GM18526 (cell line): ENCODE data around the gene FHIT.

ENCODE experiments used
- POLR2A ChIP-seq: IDR thresholded peaks from 3 replicates; pipeline ENCODE4 v1.6.1; 2011; ENCODE audit not compliant: insufficient read length; ENCODE audit errors: extremely low read depth

FHIT gene

DNA sequence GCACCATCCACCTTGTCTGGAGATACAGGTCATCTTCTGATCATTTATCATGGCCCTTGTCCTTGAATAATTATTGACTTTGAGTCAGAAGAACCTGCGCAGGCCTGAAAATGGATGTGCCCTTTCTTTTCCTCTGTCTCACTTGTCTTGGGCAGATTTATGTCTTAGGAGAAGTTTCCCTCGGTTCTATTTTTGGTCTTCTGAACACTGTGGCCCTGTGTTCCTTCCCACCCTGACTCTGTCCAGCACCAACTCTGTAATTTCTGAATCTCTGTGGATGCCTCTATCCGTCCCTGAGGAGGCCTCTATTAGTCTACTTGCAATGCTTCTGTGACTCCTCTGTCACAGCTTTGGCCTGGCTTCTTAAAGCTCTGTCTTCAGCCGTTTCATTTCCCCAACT lies 1520.7 kb downstream of the FHIT start:
- no peak for TF ChIP-seq POLR2A

DNA sequence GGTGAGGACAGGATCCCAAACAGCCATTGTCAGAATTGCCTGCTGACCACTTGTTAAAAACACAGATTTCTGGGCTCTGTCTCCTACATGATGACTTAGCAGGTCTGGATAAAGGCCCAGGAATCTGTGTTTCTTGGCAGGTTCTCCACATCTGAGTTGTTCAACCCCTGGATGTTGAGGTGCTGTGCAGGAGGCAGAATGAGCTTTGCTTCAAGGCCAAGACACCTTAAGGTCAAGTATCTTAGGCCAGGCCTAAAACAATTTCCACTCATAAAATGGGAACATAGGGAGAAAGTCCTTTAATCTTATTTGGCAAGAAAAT lies 1522.7 kb downstream of the FHIT start:
- TF ChIP-seq POLR2A, result no peak

DNA sequence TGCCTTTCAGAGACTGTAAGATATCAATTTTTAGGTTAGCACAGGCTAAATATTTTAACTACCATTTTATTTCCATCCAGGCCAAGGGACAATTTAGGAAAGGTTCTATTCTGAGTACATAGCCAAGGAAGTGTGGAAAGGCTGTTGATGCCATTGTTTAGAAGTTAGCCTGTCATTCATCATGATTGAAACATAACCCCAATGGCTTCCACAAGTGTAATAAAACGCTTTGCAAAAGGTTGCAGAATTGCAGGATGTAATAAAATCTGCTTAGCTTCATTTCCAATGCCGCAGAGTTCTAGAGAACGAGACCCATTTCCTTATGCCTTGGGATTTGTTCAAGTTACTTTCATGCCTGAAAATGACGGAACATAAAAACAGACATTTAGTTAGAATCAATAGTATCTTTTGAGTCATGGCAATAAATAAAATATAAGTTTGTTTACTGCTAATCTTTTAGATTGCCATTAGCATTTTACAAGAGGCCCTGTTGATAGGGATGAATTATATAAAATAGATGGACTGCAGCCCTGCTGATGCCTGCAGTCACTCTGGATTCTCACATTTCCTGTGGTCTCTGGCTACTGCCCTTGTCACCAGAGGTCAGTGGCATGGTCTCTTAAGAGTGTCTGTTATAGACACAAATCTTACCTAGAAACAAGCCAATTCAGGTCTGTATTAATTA lies 1523.2 kb downstream of the FHIT start:
- no peak for TF ChIP-seq POLR2A

DNA sequence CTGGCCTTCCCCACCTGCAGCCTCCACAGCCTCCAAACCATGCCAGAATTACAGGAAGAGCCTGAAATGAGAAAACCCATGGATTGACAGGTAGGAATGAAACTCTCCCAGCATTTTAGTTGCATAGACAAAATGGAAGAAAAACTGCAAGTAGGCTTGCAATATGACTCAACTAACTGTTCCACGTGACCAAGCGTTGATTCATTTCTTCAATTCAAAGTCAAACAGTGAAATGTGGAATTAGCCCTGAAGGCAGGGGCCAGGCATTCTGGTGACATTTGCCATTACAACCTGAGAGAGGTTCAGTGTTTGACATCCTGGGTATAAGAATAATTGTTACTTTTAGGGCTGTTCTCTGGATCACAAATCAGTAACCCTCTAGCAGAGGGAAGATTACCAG lies 1525.0 kb downstream of the FHIT start:
- no peak for TF ChIP-seq POLR2A

DNA sequence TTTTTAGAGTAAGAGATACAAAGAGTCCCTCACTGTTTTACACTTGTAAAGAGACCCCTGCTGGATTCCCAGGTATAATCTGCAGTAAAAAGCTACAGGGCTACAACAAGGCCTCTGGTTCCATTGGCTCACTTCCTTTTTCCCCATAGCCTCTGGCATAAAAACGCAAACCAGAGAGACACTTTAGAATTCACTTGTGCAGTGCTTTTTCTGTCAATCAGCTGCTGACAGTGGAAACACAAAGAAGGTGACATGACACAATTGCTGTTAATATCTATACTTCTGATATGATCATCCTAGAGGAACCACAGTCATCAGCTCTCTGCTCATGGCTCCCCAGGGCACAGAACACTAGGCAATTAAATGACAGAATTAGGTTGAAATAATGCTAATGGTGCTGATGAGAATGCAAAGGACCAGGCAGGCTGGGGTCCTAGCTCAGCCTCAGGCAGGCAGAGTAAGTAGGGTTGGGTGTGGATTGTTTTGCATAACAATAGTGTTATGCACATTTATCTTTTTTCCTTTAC lies 1533.5 kb downstream of the FHIT start:
- TF ChIP-seq POLR2A, result no peak

DNA sequence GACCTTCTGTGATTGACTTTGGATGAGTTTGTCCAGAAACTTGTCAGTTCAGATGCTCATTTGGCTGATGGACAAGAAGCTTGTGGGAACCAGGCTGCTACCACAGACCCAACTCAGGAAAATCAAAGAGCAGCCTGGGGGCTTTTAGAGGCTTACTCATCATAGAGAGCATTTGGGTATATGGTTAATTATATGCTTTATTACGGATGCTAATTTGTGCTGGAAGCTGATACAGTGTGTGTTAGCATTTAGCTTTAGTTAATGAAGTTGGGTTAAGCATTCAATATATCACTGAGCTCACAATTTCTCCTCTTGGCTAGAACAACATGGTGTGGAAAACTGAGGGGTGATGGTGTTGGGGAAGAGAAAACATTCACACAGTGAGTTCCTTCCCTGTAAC lies 1537.2 kb downstream of the FHIT start:
- no peak for TF ChIP-seq POLR2A

DNA sequence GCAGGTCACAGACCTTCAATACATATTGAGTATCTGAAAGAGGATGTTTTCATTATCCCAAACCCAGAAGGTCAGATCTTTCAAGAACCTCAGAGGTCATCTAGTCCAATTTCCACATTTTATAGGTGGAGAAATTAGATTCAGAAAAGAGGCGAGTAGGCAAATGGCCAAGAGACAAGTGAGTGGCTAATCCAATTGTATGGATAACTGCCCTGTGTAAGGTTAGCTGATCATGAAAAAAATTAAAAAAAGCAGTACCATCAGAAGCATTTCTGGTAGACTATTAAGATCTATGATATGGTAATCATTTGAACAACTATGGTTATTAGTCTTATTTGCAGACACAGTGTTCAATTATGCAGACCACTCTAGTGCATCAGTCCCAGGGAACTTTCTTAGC lies 1540.7 kb downstream of the FHIT start:
- no peak for TF ChIP-seq POLR2A

DNA sequence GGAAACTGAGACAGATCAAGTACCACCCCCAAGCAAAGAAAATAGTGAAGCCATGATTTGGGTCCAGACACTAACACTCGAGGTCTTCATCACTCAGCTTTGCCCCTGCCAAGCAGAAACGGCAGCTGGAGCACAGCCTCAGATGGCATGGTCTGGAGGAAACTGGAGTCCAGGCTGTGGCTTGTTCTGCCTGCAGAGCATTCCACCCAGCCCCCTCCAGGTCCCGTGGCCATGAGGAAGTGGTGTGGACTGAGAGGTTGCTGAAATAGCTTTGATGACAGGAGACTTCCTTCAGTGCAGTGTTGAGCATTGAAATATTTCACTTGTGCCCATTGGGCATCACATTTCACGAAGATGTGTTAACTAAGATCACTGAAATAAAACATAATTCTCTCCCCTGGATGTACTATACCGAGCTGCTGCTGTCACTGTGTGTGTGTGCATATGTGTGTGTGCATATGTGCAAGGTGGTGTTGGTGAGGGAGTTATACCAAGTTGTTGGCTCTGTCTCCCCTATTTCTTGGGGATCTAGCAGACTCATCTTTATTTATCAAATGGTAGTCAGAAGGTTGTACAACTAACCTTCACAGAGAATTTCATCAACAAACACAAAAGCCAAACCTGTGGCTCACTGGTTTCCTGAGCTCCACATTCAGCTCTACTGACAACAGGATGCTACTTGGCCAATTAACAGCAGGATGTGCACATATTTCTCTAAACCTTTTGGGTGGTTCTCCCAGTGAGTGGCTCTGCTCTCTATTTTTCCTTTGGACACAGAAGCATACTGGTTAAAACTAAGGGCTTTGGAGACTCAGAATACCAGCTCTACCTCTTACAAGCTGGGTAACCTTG lies 1541.3 kb downstream of the FHIT start:
- no peak for TF ChIP-seq POLR2A

DNA sequence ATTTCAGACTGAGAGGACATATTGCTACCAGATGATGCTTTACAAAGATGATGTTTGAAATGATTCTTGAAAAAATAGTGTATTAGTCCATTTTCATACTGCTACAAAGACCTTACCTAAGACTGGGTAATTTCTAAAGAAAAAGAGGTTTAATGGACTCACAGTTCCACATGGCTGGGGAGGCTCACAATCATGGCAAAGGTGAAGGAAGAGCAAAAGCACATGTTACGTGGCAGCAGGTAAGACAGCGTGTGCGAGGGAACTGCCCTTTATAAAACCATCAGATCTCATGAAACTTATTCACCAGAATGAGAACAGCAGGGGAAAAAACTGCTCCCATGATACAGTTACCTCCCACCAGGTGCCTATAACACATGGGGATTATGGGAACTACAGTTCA lies 1543.0 kb downstream of the FHIT start:
- no peak for TF ChIP-seq POLR2A

DNA sequence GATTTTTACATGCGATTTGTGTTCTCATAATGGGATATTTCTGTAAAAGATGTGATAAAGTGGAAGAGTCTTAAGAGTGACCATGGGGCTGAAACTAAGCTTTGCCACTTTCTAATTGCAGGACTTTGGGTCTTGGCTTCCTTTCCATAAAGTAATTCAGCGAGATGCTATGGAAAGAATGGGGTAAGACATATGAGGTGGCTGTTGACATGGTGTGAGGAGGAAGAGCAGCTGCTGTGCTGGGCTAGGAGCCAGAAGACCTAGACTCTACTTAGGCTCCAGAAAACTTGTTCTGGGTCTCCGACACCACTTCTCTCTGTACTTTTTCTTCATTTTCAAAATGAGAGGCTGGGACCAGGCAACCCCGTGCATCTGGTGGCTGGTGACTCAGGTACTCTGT lies 1547.0 kb downstream of the FHIT start:
- TF ChIP-seq POLR2A, result no peak

DNA sequence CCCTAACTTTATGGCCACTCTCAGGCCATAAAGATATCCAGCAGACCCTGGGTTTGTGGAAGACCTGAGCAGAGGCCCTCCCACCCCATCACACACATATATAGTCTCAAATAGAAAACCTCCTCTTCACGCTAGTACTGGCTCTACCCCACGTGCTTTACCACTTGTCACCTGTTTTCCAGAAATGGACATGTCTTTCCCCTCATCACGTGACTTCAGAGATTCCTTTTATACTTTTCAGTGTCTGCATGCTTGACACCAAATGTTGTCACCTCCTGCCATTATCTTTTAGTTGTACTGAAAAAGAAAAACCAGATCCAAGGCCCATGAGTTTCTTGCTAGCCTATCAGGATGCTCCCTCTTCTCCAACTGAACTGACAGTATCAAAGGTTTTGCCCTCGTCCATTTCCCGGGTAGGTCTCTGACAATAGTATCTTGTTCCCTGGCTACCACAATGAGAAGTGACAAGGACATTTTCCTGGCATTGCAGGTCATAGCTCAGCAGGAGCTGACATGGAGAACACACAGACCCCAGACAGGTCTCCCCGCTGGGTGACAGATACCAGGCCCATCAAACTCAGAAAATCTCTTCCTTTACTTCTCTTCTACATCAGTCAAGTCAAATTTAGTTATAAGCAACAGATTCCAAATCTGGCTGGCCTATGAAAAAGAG lies 1551.5 kb downstream of the FHIT start:
- TF ChIP-seq POLR2A, result no peak
